ENCODE results near the gene TRAF5.

GRCh38 chr1:211281320-211282022 lies 45.2 kb upstream of the TRAF5 start:
- TF ChIP-seq POLR2A (IDR thresholded peaks at IDR 0.05; ENCODE audit: low read depth, low read length) (no peak), TAF1 (IDR thresholded peaks at IDR 0.05; ENCODE audit: low read depth, low read length) (no peak)
